OCI-LY1 (cell line): Measurements from ENCODE around the gene SERHL2.
"Not testable (repeated sequence)": the region's sequence is repeated elsewhere in the genome, so short reads cannot be mapped to it uniquely, and the experiment has no call there.

Source experiments
- H2AFZ ChIP-seq: fragments of 200-600 bp; sonication (generic), shearing (Covaris generic); 2 replicates; pipeline ENCODE4 v1.6.0; 2014; ENCODE audit warnings: antibody characterized with exemption, mild to moderate bottlenecking, low read length
- H3F3A ChIP-seq: fragments of 200-600 bp; sonication (generic), shearing (Covaris generic); 2 replicates; pipeline ENCODE4 v1.6.0; 2014; ENCODE audit warnings: mild to moderate bottlenecking, antibody characterized with exemption, low read length, moderate library complexity; ENCODE audit not compliant: insufficient read depth
- H3K27ac ChIP-seq: fragments of 200-600 bp; sonication (generic); 2 replicates; pipeline ENCODE4 v1.5.1; 2014; ENCODE audit warnings: low read length, mixed run types, mild to moderate bottlenecking, low read depth; ENCODE audit not compliant: poor library complexity, severe bottlenecking
- H3K27me3 ChIP-seq: fragments of 200-600 bp; sonication (generic); 2 replicates; pipeline ENCODE4 v1.6.0; 2014; ENCODE audit warnings: antibody characterized with exemption, mild to moderate bottlenecking, low read length, moderate library complexity; ENCODE audit not compliant: insufficient read depth
- H3K36me3 ChIP-seq: fragments of 200-600 bp; sonication (generic); 2 replicates; pipeline ENCODE4 v1.6.1; 2014; ENCODE audit warnings: mild to moderate bottlenecking, antibody characterized with exemption, low read length, moderate library complexity, mixed read lengths; ENCODE audit not compliant: insufficient read depth
- H3K4me1 ChIP-seq: fragments of 200-600 bp; sonication (generic); 2 replicates; pipeline ENCODE4 v1.5.1; 2014; ENCODE audit warnings: mild to moderate bottlenecking, low read length, moderate library complexity; ENCODE audit not compliant: insufficient read depth, severe bottlenecking
- H3K4me2 ChIP-seq: fragments of 200-600 bp; sonication (generic), shearing (Covaris generic); 2 replicates; pipeline ENCODE4 v1.6.1; 2014; ENCODE audit warnings: low read length
- H3K4me3 ChIP-seq: fragments of 200-600 bp; sonication (generic); 2 replicates; pipeline ENCODE4 v1.5.1; 2014; ENCODE audit warnings: low read length, low read depth, mild to moderate bottlenecking, mixed read lengths; ENCODE audit not compliant: poor library complexity, severe bottlenecking
- H3K79me2 ChIP-seq: fragments of 200-600 bp; shearing (Covaris generic); 2 replicates; pipeline ENCODE4 v1.6.1; 2016; ENCODE audit warnings: mixed run types, low read length, mixed read lengths; ENCODE audit not compliant: insufficient read depth
- H3K9ac ChIP-seq: fragments of 200-600 bp; sonication (generic), shearing (Covaris generic); 2 replicates; pipeline ENCODE4 v1.6.1; 2014; ENCODE audit warnings: mild to moderate bottlenecking, low read length, mixed read lengths
- H3K9me2 ChIP-seq: fragments of 200-600 bp; sonication (generic), shearing (Covaris generic); 2 replicates; pipeline ENCODE4 v1.6.1; 2014; ENCODE audit warnings: low read depth, mild to moderate bottlenecking, low read length, mixed read lengths
- H3K9me3 ChIP-seq: fragments of 200-600 bp; shearing (Covaris generic); 2 replicates; pipeline ENCODE4 v1.6.1; 2014; ENCODE audit warnings: low read length, mixed read lengths
- H4K20me1 ChIP-seq: fragments of 200-600 bp; sonication (generic), shearing (Covaris generic); 2 replicates; pipeline ENCODE4 v1.6.0; 2016; ENCODE audit warnings: mild to moderate bottlenecking, low read length; ENCODE audit not compliant: insufficient read depth
- CTCF ChIP-seq: fragments of 200-600 bp; sonication (generic), shearing (Covaris generic); IDR thresholded peaks from 2 replicates; pipeline ENCODE4 v1.5.1; 2017; ENCODE audit warnings: mild to moderate bottlenecking, antibody characterized with exemption, low read length, moderate library complexity, mixed read lengths
- EZH2 ChIP-seq: fragments of 200-600 bp; sonication (generic), shearing (Covaris generic); IDR thresholded peaks from 2 replicates; pipeline ENCODE4 v1.8.0; 2017; ENCODE audit warnings: borderline replicate concordance, mixed run types, mild to moderate bottlenecking, antibody characterized with exemption, low read length, moderate library complexity, mixed read lengths

The SERHL2 gene

GRCh38 chr22:42511401-42511891 lies 42.3 kb upstream of the SERHL2 start:
- no peak overlapping the region for H3K4me2 ChIP-seq
- peaks cover 35% of the 10 kb centered on the region for H3K36me3 ChIP-seq
- no peaks in the 10 kb centered on the region for H3K9me3 ChIP-seq
- no peak overlapping the region for H3K9ac ChIP-seq
- peak overlapping the region; percentile 59 for H3K27ac ChIP-seq
- H3K9me2 ChIP-seq = no peaks in the 10 kb centered on the region
- H3K27me3 ChIP-seq = no peaks in the 10 kb centered on the region
- H3K4me3 ChIP-seq = no peak overlapping the region
- 0 out of 2 replicates have a peak, but pooled peaks cover 3% of the 10 kb centered on the region for H3F3A ChIP-seq
- no peaks in the 10 kb centered on the region for H3K79me2 ChIP-seq
- H4K20me1 ChIP-seq = no peaks in the 10 kb centered on the region
- peaks cover 10% of the 10 kb centered on the region for H3K4me1 ChIP-seq
- H2AFZ ChIP-seq = no peak overlapping the region
- TF ChIP-seq CTCF (no peak), EZH2 (no peak)

- H3K4me3 ChIP-seq, H3K9ac ChIP-seq, H3F3A ChIP-seq, H3K4me1 ChIP-seq, H3K4me2 ChIP-seq, H3K27me3 ChIP-seq, H3K9me2 ChIP-seq, H3K27ac ChIP-seq, H4K20me1 ChIP-seq, H3K9me3 ChIP-seq, H3K79me2 ChIP-seq, H2AFZ ChIP-seq: not testable (repeated sequence)
- peaks cover 43% of the 10 kb centered on the region for H3K36me3 ChIP-seq
These were observed 41.3 kb upstream of the SERHL2 start for GRCh38 chr22:42512273-42512990.

GRCh38 chr22:42514331-42514730 lies 39.4 kb upstream of the SERHL2 start:
- H3K9ac ChIP-seq, H3K27ac ChIP-seq, H3K27me3 ChIP-seq, H3K9me2 ChIP-seq, H3F3A ChIP-seq, H4K20me1 ChIP-seq, H2AFZ ChIP-seq, H3K9me3 ChIP-seq, H3K4me2 ChIP-seq, H3K4me3 ChIP-seq, H3K79me2 ChIP-seq: not testable (repeated sequence)
- H3K36me3 ChIP-seq = peaks cover 49% of the 10 kb centered on the region
- H3K4me1 ChIP-seq = peaks cover 12% of the 10 kb centered on the region

GRCh38 chr22:42515304-42515703 lies 38.5 kb upstream of the SERHL2 start:
- Histone ChIP-seq H3K36me3 (peaks cover 49% of the 10 kb centered on the region), H3K4me1 (peaks cover 10% of the 10 kb centered on the region)
- not testable (repeated sequence) for H4K20me1 ChIP-seq, H3K4me3 ChIP-seq, H3F3A ChIP-seq, H3K79me2 ChIP-seq, H3K4me2 ChIP-seq, H3K27ac ChIP-seq, H3K9me3 ChIP-seq, H3K9ac ChIP-seq, H3K27me3 ChIP-seq, H2AFZ ChIP-seq, H3K9me2 ChIP-seq
